ENCODE measurements around the gene SCO2. TPM values are rescaled to one million over a fixed set of nuclear protein-coding genes. Genes with fewer than 3 reads are reported as not detected.
"Not testable (repeated sequence)": the region's sequence is repeated elsewhere in the genome, so short reads cannot be mapped to it uniquely, and the experiment has no call there.

The SCO2 gene
- total RNA-seq, 1 experiment from 2014 or later = 2.4 TPM

DNA sequence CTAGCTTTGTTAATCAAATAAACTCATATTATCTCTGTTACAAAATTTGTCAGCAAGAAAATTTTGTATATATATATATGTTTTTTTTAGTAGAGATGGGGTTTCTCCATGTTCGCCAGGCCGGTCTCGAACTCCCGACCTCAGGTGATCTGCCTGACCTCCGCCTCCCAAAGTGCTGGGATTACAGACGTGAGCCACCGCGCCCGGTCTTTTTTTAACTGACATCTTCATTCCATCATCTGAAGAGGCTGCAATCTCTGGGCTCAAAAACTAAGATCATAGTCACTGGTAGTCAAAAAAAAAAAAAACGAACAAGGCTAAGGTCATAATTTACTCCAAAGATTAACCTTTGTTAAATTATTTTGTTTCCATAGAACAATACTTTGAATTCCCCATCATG is 15.0 kb upstream of the SCO2 start:
- ChIA-PET CTCF (interaction anchor here (1.3 to 1.5 kb wide), 4 partner anchors 8 to 81 kb away, joined by 3 to 10 read pairs (median 4); partner anchors contain the start of genes SCO2 and SYCE3), POLR2A (interaction anchor here (1.1 to 9.2 kb wide), 13 partner anchors 9 to 88 kb away, joined by 3 to 170 read pairs (median 13); partner anchors contain the start of genes ARSA, CHKB, LMF2 and NCAPH2)
- BruUV-seq (replicated peaks) = no TSS peak
- H3K4me1 Mint-ChIP-seq (ENCODE audit: insufficient read depth, unreplicated experiment) = peaks cover 41% of the 10 kb centered on the region
- intact Hi-C loops (cut with micrococcal nuclease) = no loop called here
- H3K36me3 Mint-ChIP-seq (ENCODE audit: insufficient read depth, unreplicated experiment) = no peaks in the 10 kb centered on the region
- no peak for DNase-seq (ENCODE audit: unreplicated experiment)
- H3K27me3 Mint-ChIP-seq (ENCODE audit: insufficient read depth, unreplicated experiment) = no peaks in the 10 kb centered on the region
- H3K9me3 Mint-ChIP-seq (ENCODE audit: unreplicated experiment) = no peaks in the 10 kb centered on the region
- H3K4me3 Mint-ChIP-seq (ENCODE audit: unreplicated experiment) = no peak overlapping the region
- peak overlapping the region; percentile 97 for H3K27ac Mint-ChIP-seq (ENCODE audit: low read depth, unreplicated experiment)
- TF ChIP-seq, protein P1, sequence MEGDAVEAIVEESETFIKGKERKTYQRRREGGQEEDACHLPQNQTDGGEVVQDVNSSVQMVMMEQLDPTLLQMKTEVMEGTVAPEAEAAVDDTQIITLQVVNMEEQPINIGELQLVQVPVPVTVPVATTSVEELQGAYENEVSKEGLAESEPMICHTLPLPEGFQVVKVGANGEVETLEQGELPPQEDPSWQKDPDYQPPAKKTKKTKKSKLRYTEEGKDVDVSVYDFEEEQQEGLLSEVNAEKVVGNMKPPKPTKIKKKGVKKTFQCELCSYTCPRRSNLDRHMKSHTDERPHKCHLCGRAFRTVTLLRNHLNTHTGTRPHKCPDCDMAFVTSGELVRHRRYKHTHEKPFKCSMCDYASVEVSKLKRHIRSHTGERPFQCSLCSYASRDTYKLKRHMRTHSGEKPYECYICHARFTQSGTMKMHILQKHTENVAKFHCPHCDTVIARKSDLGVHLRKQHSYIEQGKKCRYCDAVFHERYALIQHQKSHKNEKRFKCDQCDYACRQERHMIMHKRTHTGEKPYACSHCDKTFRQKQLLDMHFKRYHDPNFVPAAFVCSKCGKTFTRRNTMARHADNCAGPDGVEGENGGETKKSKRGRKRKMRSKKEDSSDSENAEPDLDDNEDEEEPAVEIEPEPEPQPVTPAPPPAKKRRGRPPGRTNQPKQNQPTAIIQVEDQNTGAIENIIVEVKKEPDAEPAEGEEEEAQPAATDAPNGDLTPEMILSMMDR (IDR thresholded peaks at IDR 0.05; ENCODE audit: unreplicated experiment) = no peak

DNA sequence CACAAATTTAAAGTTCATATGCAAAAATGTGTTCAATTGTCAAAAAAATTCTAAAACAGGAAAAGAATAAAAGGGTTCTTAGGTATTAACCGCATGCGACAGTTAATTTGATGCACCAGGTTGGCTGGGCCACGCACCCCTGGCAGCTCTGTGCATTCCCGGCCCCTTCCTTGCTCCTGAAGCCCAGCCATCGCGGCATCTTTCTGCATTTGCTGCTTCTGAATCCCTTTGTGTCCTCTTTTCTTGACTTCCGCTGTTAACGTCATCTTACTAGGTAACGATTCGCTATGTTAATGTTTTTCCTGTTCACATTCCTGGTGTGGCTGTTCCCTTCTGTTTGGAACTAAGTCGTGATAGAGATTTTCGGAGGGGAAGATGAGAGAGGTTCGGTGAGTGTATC is 12.4 kb upstream of the SCO2 start:
- intact Hi-C loops (cut with micrococcal nuclease) = no loop called here
- H3K27ac Mint-ChIP-seq (ENCODE audit: low read depth, unreplicated experiment) = peak overlapping the region; percentile 85
- H3K4me3 Mint-ChIP-seq (ENCODE audit: unreplicated experiment) = no peak overlapping the region
- no peaks in the 10 kb centered on the region for H3K9me3 Mint-ChIP-seq (ENCODE audit: unreplicated experiment)
- H3K4me1 Mint-ChIP-seq (ENCODE audit: insufficient read depth, unreplicated experiment) = peaks cover 40% of the 10 kb centered on the region
- BruUV-seq (replicated peaks) = no TSS peak
- TF ChIP-seq, protein P1 (IDR thresholded peaks at IDR 0.05; ENCODE audit: unreplicated experiment) = no peak
- ChIA-PET POLR2A (interaction anchor here (1.2 to 9.2 kb wide), 5 partner anchors 11 to 44 kb away, joined by 3 to 170 read pairs (median 51); partner anchors contain the start of genes CHKB, LMF2, NCAPH2 and SCO2), CTCF (interaction anchor here (0.6 to 2.3 kb wide), 5 partner anchors 10 to 82 kb away, joined by 3 to 9 read pairs (median 4); partner anchors contain the start of gene SCO2)
- no peaks in the 10 kb centered on the region for H3K27me3 Mint-ChIP-seq (ENCODE audit: insufficient read depth, unreplicated experiment)
- no peaks in the 10 kb centered on the region for H3K36me3 Mint-ChIP-seq (ENCODE audit: insufficient read depth, unreplicated experiment)
- no peak for DNase-seq (ENCODE audit: unreplicated experiment)

DNA sequence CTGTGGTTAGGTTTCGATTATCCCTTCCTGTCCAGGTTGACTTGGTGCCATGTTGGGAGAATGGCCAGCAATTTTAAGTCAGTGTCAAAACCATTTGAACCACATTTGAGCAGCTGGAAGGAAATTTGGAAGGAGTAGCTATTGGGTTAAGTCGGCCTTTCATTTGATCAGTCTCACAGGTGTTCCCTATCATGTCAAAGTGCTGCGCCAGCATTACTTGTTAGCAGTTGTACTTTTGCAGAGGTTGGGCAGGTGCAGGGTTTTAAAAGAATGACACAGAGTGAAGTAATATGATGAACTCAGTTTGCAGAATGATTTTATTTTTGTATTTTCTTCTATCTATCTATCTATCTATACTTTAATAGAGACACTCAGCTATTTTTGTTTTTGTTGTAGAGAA is 10.8 kb upstream of the SCO2 start:
- CTCF ChIA-PET = interaction anchor here (0.9 to 1.3 kb wide), 2 partner anchors 11 to 27 kb away, joined by 3 read pairs; partner anchors contain the start of genes SCO2 and SYCE3
- TF ChIP-seq, protein P1 (IDR thresholded peaks at IDR 0.05; ENCODE audit: unreplicated experiment) = no peak
- no peaks in the 10 kb centered on the region for H3K9me3 Mint-ChIP-seq (ENCODE audit: unreplicated experiment)
- POLR2A ChIA-PET = interaction anchor here (9.2 kb wide), 1 partner anchor 9 kb away, joined by 170 read pairs; the partner anchor contains the start of genes SCO2 and TYMP
- no TSS peak for BruUV-seq (replicated peaks)
- no peak overlapping the region for H3K27ac Mint-ChIP-seq (ENCODE audit: low read depth, unreplicated experiment)
- DNase-seq (ENCODE audit: unreplicated experiment) = no peak
- no peak overlapping the region for H3K4me3 Mint-ChIP-seq (ENCODE audit: unreplicated experiment)
- peaks cover 28% of the 10 kb centered on the region for H3K4me1 Mint-ChIP-seq (ENCODE audit: insufficient read depth, unreplicated experiment)
- no peaks in the 10 kb centered on the region for H3K27me3 Mint-ChIP-seq (ENCODE audit: insufficient read depth, unreplicated experiment)
- intact Hi-C loops (cut with micrococcal nuclease) = no loop called here
- peaks cover under 1% of the 10 kb centered on the region for H3K36me3 Mint-ChIP-seq (ENCODE audit: insufficient read depth, unreplicated experiment)

DNA sequence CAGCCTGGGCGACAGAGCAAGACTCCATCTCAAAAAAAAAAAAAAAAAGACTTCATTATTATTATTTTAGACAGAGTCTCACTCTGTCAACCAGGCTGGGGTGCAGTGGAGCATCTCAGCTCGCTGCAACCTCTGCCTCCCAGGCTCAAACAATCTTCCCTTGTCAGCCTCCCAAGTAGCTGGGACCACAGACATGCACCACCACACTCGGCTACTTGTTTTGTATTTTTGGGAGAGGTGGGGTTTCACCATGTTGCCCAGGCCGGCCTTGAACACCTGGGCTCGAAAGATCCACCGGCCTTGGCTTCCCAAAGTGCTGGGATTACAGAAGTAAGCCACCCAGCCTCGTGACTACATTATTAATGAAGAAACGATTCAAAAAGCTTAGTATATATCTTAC is 9.7 kb upstream of the SCO2 start:
- H3K4me1 Mint-ChIP-seq (ENCODE audit: insufficient read depth, unreplicated experiment) = peaks cover 20% of the 10 kb centered on the region
- H3K27me3 Mint-ChIP-seq (ENCODE audit: insufficient read depth, unreplicated experiment) = no peaks in the 10 kb centered on the region
- TF ChIP-seq, protein P1 (IDR thresholded peaks at IDR 0.05; ENCODE audit: unreplicated experiment) = no peak
- intact Hi-C loops (cut with micrococcal nuclease) = no loop called here
- H3K36me3 Mint-ChIP-seq (ENCODE audit: insufficient read depth, unreplicated experiment) = peaks cover 11% of the 10 kb centered on the region
- H3K4me3 Mint-ChIP-seq (ENCODE audit: unreplicated experiment) = no peak overlapping the region
- ChIA-PET POLR2A (interaction anchor here (1.2 to 9.2 kb wide), 2 partner anchors 8 to 15 kb away, joined by 5 to 170 read pairs; partner anchors contain the start of genes SCO2 and TYMP), CTCF (interaction anchor here (0.7 to 1.3 kb wide), 3 partner anchors 28 to 173 kb away, joined by 3 to 4 read pairs (median 3); partner anchors contain the start of gene SYCE3)
- no peak for DNase-seq (ENCODE audit: unreplicated experiment)
- H3K9me3 Mint-ChIP-seq (ENCODE audit: unreplicated experiment) = no peaks in the 10 kb centered on the region
- no peak overlapping the region for H3K27ac Mint-ChIP-seq (ENCODE audit: low read depth, unreplicated experiment)
- BruUV-seq (replicated peaks) = no TSS peak

DNA sequence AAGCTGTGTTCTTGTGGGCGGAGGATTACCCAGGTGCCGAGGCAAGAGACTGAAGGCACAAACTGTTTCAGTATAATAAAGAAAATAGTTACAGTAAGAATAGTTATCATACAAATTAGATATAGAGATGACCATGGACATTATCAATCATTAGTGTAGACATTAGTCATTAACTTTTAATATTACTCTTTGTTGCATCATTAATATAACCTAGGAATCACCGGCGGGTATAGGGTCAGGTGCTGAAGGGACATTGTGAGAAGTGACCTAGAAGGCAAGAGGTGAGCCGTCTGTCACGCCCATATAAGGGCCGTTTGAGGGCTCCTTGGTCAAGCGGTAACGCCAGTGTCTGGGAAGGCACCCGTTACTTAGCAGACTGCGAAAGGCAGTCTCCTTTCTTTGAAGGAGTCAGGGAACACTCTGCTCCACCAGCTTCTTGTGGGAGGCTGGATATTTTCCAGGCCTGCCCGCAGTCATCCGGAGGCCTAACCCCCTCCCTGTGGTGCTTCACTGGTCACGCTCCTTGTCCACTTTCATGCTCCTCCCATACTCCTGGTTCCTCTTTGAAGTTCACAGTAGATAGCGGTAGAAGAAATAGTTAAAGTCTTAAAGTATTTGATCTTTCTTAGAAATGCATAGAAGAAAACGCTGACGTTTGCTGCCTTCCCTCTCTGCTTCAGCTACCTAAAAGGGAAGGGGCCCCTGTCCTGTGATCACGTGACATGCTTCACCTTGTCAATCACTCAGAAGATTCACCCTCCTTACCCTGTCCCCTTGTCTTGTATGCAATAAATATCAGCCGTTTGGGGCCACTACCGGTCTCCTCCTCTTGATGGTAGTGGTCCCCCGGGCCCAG is 8.7 kb upstream of the SCO2 start:
- intact Hi-C loops (cut with micrococcal nuclease); DNase-seq (ENCODE audit: unreplicated experiment); H3K27me3 Mint-ChIP-seq (ENCODE audit: insufficient read depth, unreplicated experiment); BruUV-seq (replicated peaks); H3K9me3 Mint-ChIP-seq (ENCODE audit: unreplicated experiment); H3K4me3 Mint-ChIP-seq (ENCODE audit: unreplicated experiment); H3K27ac Mint-ChIP-seq (ENCODE audit: low read depth, unreplicated experiment): not testable (repeated sequence)
- ChIA-PET POLR2A (interaction anchor here (1.0 to 1.2 kb wide), 2 partner anchors 16 to 29 kb away, joined by 3 to 5 read pairs; partner anchors contain the start of gene SYCE3), CTCF (interaction anchor here (0.7 kb wide), 1 partner anchor 172 kb away, joined by 3 read pairs; no protein-coding TSS in a partner anchor)
- Mint-ChIP-seq H3K4me1 (ENCODE audit: insufficient read depth, unreplicated experiment) (peaks cover 20% of the 10 kb centered on the region), H3K36me3 (ENCODE audit: insufficient read depth, unreplicated experiment) (peaks cover 17% of the 10 kb centered on the region)

Data from MCF 10A (cell line).